ENCODE measurements around the gene SYT2. TPM values are rescaled to one million over a fixed set of nuclear protein-coding genes. Genes with fewer than 3 reads are reported as not detected.
A peak's percentile ranks its signal among the peaks of the same experiment; 100 is the strongest.
"Not testable (repeated sequence)": the region's sequence is repeated elsewhere in the genome, so short reads cannot be mapped to it uniquely, and the experiment has no call there.

SYT2 gene
- 2.7 TPM for polyA plus RNA-seq (ENCODE audit: insufficient read length)
- long read RNA-seq, donor 1 = 0 reads
- long read RNA-seq, donor 2 = 0 reads
- long read RNA-seq, donor 3 = 0 reads
- long read RNA-seq, donor 4 = 0 reads
- long read RNA-seq, donor 5 = 0 reads
- long read RNA-seq, donor 6 = 0 reads
- long read RNA-seq, donor 7 = 0 reads
- long read RNA-seq, donor 8 = 0 reads

GRCh38 chr1:202710070-202711045, at the start of gene SYT2:
Gene SYT2, minus strand, starts transcription at chr1:202710454. Its CDS starts 104,682 bp downstream, at chr1:202605772.
- peak; percentile 48 for DNase-seq

- DNase-seq = no peak
These were observed 46.1 kb upstream of the SYT2 start for GRCh38 chr1:202756391-202756790.

DNA sequence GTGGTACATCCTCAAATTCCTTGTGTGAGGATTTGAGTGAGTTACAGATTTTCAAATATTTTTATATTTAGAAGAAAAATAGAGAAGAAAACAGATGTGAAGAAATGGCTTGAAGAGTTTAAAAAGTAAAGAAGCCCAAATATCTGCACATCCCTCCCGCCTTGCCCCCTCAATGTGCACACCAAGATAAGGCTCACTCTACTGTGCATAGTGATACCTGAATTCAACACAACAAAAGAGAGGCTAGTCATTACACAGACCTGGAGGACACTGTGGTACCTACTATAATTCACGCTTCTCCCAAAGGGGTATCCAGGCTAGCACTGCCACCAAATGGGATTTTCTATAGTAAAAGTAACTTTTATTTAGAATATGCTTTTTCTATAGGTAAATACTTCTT, 44.0 kb upstream of the SYT2 start:
- DNase-seq = no peak

GRCh38 chr1:202752774-202753173, 42.5 kb upstream of the SYT2 start:
- peak; percentile 51 for DNase-seq

DNA sequence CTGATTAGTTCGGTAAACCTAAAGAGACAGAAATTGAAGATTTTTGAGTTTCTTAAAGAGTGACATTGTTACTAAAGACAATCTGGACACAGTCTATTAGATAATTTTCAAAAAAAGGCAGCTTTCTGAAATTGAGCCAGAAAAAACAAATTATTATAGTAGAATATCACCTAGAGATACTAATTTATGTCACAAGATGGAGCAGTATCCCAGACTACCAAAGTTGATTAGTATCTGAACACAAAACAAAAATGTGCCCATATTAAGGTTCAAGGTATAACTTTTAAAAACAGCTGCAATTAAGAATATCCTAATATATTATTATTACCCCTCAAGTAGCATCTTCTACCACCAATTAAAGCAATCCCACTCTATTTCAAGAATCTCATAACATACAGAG, 40.5 kb upstream of the SYT2 start:
- no peak for DNase-seq

DNA sequence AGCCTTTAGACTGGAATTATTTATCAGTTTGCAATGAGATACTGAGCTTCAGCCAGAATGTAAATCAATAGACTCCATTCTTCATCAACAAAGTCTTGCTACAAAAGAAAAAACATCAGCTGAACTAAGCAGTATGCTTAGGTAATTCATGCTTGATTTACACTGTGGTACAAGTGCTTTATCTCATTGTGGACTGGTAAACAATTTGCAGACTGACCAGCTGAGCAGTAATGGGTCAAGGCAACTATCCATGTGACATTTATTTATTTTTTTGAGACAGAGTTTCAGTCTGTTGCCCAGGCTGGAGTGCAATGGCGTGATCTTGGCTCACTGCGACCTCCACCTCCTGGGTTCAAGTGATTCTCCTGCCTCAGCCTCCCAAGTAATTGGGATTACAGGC, 39.8 kb upstream of the SYT2 start:
- no peak for DNase-seq

DNA sequence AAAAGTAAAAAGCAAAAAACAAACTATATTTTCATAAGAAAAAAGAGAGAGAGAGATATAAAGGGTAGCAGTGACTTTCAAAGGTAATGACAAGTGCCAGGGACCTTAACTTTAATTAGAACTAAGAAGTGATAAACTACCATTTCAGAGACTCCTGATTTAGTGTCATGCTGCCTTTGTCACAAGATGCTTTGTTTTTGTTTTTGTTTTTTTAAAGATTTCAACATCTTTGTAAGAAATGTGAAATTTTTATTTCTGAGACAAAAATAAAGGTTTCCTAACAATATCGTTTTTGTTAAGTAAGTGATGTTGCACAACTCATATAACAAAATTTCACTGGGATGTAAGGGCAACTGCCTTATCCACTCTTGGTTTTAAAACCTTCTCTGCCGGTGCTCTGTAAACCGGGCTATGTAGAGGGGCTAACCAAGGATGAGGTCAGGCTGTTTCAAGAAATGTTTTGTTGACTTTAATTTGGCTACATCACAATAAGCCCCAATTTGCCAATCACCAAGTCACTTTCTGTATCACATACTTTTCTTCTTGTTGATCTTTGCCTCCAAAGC, 35.2 kb upstream of the SYT2 start:
- DNase-seq = no peak

GRCh38 chr1:202744770-202745169, 34.5 kb upstream of the SYT2 start:
- DNase-seq = not testable (repeated sequence)

GRCh38 chr1:202742496-202742895, 32.2 kb upstream of the SYT2 start:
- DNase-seq = no peak

- DNase-seq = no peak
These were observed 23.0 kb upstream of the SYT2 start for GRCh38 chr1:202733251-202733650.

DNA sequence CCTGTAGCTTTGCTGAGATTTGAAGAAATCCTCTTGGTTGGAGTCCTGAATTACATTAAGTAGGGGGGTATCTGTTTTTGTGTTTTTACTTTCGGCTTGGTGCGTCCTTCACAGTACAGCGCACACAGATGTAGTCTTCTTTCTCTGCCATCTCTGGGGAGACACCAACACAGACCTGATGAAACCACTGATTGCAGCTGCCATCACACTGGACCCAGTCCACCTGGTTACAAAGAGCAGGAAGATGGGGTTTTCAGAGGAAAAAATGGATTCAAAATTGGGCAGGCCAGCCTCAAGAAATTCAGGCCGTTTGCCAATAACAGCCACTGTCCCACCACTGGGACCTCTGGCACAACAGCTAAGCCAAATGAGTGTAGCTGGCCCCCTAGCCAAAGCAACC, 18.7 kb upstream of the SYT2 start:
- DNase-seq = no peak

DNA sequence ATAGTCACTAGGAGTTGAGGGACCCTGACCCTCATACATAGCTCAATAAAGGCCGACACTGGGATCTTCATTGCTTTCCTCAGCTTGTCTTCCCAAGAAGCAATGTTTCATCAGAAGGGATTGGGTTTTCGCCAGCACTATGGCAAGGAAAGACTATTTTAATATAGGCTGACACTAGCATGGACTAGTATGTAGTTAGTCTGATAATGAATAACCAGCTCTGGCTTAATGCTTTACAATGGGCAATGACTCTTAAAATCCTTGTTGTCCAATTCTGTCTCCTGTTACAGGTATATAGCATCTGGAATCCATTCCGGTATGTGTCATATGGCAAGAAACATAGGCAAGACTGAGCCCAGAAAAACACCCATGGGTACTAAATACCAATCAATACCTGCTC, 15.3 kb upstream of the SYT2 start:
- DNase-seq = no peak

DNA sequence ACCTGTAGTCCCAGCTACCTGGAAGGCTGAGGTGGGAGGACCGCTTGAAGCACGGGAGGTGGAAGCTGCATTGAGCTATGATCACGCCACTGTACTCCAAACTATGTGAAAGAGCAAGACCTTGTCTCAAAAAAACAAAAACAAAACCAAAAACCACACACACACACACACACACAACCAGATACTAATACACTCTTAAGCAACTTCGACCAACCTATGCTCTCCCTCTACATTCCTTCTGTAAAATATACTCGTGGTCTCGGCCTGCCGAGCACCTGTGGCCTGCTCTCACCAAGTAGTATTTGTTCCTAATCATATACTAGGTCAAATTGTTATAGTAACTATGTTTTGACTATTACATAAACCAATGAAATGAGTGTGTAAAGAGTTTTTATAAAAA, 13.5 kb upstream of the SYT2 start:
- no peak for DNase-seq

- not testable (repeated sequence) for DNase-seq
These were observed 12.8 kb upstream of the SYT2 start for GRCh38 chr1:202723046-202723445.

- no peak for DNase-seq
These were observed 6.4 kb upstream of the SYT2 start for GRCh38 chr1:202716654-202717053.

DNA sequence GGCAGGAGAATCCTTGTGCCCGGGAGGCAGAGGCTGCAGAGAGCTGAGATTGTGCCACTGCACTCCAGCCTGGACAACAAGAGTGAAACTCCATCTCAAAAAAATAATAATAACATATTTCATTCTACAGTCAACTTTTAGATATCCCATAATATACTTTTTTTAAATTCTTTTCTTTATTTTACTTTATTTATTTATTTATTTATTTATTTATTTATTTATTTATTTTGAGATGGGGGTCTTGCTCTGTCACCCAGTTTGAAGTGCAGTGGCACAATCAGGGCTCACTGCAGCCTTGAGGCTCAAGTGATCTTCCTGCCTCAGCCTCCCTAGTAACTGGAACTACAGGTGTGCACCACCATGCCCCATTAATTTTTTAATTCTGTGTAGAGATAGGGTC, 3.9 kb upstream of the SYT2 start:
- DNase-seq = not testable (repeated sequence)

- DNase-seq = no peak
These were observed 2.9 kb upstream of the SYT2 start for GRCh38 chr1:202713110-202713509.

GRCh38 chr1:202711949-202712635, 1.8 kb upstream of the SYT2 start:
- no peak for DNase-seq

GRCh38 chr1:202709276-202710041, 795 bp downstream of the SYT2 start:
- DNase-seq = no peak

DNA sequence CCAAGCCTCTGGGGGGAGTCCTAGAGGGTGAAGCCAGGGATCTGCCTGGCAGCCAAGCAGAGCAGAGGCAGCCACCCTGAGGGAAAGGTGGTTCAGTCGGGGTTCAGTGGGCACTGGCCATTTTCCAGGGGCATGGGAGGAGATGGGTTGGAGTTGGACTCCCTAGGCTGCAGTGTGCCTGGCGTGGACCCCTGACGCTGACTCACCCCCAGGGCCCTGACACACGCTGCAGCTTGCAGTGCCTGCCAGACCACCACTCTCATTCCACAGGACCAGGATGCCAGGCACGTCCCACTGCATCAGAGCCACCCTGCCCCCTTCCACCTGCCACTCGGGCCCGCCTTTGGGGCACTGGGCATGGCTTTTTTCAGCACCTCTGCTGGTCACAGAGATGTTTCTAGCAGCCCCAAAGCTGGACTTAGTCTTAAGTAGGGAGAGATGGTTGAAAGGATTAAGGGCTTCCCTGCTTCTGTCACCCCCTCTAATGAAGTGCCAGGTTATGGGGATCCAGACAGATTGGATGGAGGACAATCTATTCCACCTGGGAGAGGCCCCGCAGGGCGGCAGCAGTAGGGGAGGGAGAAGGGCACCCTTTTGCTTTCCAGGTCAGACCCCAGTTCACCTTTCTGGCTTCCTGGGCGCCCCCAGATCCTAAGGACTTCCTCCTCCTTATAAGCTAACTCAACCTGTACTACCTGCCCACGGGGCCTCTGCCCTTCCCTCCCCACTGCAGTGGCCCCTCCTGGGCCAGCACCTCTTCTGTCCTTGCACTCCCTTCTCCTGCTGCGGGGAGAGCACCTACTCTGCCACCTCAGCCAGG, 1.6 kb downstream of the SYT2 start:
- DNase-seq = no peak

GRCh38 chr1:202706851-202707250, 3.4 kb downstream of the SYT2 start:
- no peak for DNase-seq

Data from left kidney (tissue), 8 donors.